HG02759 (cell line): ENCODE measurements around the gene MAD1L1.
"Not testable (repeated sequence)": the region's sequence is repeated elsewhere in the genome, so short reads cannot be mapped to it uniquely, and the experiment has no call there.

ENCODE experiments used
- ATAC-seq: cut with Tn5 transposase; IDR thresholded peaks from one replicate; pipeline ENCODE4 v1.9.1; 2021; ENCODE audit warnings: mild to moderate bottlenecking, moderate library complexity; ENCODE audit not compliant: unreplicated experiment

Gene MAD1L1

DNA sequence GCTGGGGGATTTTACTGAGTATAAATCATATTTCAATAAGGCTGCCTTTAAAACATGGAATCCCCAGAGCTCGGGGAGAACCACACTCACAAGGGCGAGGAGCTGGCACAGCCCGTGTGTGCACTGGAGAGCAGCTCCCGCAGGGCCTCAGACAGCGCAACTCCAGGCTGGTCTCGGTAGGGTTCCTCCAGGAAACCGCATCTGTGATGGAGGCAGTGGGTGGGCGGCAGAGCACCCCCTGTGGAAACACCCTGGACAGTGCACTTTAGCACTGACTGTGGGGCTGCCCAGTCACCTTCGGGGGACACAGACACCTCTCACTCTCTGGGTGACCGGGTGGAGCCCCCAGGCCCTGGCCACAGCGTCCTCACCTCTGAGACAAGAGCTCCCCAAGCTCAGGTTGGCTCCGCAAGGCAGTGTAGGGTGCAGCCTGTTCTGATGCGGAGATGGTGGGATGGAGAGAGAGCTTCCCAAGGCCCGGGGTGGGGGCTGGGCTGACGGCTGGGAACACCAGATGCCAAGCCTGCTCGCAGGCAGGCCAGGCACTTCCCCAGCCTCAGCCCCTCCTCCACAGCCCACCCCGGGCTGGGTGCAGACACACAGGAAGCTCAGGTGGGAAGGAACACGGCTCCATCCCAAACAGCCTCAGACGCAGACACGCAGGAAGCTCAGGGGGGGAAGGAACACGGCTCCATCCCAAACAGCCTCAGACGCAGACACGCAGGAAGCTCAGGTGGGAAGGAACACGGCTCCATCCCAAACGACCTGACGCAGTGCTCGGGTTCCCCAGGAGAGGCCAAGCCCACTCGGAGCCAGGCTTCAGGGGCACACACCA, 224.4 kb downstream of the MAD1L1 start:
- ATAC-seq, result no peak

GRCh38 chr7:2007551-2007950, 225.2 kb downstream of the MAD1L1 start:
- ATAC-seq, result no peak

DNA sequence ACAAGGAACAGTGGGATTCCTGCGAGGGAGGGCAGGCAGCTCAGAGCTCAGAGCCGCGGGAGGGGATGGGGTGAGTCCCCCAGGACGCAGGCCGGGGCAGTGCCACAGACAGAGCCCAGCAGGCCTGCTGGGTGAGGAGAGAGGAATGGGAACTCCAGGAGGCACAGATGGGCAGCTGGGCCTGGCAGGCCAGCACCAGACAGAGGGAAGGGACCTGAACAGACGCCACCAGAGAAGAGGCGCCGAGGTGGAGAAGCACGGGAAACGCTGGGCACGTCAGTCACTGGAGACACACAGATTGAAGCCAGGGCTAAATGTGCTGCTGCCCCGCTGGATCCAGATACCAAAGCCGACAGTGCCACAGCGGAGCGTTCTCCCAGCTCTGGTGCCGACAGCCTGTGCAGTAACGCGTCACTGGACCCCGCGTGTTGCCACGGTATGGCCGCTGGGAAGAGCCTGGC, 225.8 kb downstream of the MAD1L1 start:
- no peak for ATAC-seq

DNA sequence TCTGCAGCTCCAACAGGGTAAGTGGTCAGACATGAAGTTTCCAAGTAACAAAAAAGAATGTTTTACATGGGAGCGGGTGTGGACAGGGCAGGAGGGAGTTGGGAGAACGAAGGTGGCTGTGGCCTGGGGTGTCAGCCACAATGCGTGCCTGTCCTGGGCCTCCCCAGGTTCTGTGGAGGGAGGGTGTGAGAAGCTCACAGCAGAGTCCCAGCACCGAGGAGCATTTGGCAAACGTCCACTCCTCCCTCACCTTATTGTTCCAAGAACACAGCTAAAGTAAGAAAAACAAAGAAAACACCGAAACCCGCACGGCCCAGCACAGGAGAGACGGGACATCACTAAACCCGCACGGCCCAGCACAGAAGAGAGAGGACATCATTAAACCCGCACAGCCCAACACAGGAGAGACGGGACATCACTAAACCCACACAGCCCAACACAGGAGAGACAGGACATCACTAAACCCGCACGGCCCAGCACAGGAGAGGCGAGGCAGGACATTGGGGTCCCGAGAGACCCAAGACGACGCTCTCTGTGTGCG, 226.4 kb downstream of the MAD1L1 start:
- ATAC-seq, result no peak

GRCh38 chr7:2005786-2006185, 227.0 kb downstream of the MAD1L1 start:
- no peak for ATAC-seq

DNA sequence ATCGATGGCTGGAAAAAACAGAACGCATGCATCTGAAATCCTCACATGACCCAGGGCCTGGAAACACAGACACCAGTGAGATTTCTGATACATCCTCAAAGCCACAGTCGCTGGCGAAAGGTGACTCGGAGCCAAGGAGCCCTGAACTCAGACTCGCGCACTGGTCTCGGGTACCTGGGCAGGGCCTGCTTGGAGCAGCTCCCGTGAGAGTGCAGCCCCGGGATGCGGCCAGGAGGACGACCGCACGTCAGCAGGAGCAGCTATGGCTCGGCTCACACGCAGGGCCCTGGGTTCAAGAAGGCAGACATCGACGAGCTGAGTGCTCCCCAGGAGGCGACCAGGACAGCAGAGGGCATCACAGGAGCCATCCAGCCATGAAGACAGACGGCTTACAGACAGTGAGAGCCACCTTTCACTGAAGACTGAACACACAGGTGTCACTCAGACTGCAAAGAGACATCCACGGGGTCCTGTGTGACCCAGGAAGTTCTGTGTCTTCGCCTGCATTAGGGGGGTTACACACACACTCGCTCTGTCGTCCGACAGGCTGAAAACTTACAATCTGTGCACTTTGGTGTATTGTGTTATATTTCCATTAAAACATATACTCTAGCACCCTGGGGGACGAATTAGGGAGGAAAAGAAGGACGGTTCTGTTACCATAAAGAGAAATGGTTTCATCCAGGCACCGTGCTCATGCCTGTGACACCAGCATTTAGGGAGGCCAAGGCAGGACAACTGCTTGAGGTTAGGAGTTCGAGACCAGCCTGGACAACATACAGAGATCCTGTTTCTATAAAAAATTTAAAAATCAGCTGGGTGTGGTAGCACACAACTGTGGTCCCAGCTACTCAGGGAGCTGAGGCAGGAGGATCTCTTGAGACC, 227.7 kb downstream of the MAD1L1 start:
- ATAC-seq, result no peak

DNA sequence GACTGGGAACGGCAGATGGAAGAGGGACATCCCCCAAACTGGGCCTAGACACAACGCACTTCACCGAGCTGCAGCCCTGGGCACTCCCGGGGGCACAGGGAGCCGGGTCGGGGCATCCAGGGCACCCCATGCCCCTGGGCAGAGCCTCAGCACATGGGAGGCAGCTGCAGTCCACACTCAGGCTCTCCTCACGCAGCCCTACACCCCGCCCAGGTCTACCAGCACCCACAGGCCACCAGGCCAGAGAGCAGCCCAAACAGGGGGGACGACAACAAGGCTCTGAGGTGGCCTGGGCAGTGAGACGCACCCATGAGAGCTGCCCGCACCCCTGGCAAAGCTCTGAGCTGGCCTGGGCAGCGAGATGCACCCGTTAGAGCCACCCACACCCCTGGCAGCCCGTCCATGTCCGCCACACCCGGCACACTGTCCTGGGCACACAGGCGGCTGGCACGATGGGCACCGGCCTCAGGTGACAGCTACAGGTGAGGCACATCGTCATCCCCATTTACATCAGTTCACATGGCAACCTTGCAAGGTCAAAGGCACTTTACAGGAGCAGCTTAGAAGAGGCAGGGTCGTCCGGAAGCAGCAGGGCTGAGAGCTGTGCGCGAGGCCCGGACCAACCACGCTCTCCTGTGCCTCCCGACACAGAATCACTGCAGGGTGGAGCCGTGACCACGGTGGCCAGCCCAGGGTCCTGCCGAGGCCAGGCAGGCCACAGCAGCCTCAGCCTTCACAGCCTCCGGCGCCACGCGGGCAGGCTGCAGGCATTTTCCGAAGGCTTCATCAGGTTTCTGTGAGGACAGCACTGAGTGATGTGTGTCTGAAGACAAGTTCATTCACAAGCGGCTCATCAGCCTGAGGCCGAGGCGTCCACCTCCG, 228.6 kb downstream of the MAD1L1 start:
- ATAC-seq, result no peak

- no peak for ATAC-seq
These were observed 229.3 kb downstream of the MAD1L1 start for GRCh38 chr7:2003451-2003930.

DNA sequence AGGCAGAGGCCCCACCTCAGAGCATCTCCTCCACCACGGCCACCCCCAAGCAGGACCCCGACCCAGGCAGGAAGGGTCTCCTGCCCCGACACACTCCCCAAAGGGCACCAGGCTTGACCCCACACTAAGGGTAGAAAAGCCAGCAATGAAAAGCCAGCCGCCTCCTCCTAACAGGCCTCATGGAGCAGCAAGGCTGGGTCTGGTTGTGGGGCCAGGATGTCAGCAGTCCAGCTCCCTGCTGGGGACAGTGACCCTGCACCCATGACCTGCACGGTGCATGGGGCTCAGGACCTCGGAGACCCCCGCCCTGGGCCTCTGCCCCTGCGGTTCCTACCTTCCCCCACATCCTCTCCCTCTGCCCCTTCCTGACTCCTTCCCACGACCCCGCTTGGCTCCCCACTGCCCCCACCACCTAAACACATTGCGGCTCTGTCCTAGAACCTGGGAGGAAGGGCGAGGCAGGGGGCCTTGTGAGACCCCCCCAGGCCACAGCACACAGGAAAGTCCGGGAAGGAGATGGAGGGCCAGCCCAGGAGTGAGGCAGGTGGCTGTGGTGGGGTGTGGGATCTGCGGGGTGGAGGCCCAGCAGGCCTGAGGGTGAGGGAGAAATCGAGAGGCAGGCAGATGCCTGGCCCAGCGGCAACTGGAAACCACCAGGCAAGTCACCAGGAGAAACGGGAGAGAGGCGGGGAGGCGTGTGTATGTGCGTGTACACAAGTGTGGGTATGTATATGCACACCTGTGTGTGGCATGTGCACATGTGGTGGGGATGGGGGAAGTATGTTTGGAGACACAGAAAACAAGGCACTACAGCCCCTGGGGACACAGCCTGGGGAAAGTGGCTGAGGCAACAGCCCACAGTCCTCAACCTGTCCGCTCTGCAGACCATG, 229.9 kb downstream of the MAD1L1 start:
- ATAC-seq, result no peak

DNA sequence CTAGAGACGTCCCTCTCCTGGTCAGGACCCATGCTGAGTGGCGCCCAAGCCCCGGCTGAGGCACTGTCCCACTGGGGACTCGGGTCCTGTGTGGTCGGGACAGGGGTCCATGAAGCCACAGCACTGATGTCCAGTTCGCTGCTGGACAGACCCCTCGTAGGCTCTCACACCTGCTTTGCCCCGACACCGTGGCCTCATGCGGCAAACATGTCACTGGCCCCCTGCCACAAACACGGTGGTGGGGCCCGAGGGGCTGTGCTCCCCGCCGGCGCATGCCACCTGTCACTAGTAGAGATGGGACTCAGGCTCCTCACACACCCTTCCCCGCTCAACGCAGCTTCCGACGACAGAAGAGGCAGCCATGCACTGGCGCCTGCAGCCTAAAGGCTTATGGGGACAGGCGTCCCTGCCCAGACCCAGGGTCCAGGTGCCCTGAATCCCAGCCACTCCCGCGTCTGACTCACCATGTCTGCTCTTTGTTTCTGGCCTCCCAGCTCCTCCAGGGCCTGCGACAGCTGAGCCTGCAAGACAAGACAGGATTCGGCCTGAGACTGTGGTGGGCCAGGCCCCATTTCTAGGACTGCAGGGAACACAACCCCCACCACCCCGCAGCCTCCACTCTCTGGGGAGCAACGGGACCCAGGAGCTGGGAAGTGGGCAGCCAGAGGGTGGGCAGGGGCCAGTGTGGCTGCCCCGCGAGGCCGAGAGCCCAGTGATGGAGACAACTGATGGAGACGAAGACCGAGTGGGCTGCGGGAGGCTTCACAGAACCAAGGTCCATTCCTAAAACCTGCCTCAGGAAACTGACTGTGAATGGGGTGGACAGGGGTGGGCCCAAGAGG, 230.9 kb downstream of the MAD1L1 start:
- ATAC-seq, result no peak

DNA sequence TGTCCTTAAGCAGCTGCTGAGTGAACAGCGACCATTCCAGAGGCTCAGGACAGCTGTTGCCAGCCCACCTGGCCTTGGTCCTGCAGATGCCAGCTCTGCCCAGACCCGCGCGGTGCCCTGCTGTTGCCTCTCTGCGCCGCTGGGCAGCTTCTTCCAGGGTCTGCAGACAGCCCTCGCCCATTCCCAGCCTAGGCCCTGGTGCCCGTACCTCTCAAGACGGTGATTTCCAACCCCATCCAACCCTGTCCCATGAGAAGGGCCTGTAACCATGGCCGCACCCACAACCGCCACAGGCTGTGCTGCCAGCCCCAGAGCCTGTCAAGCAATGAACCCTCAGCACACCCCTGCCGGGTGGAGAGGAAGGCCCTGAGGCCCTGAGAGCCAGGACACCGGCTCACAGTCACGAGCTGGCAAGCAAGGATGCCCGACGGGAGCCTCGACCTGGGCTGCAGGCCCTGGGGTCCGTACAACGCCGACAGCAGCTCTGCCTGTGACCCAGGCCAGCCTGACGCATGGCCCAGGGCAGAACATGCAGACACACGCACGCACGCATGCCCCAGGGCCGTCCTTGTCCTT, 231.9 kb downstream of the MAD1L1 start:
- no peak for ATAC-seq

DNA sequence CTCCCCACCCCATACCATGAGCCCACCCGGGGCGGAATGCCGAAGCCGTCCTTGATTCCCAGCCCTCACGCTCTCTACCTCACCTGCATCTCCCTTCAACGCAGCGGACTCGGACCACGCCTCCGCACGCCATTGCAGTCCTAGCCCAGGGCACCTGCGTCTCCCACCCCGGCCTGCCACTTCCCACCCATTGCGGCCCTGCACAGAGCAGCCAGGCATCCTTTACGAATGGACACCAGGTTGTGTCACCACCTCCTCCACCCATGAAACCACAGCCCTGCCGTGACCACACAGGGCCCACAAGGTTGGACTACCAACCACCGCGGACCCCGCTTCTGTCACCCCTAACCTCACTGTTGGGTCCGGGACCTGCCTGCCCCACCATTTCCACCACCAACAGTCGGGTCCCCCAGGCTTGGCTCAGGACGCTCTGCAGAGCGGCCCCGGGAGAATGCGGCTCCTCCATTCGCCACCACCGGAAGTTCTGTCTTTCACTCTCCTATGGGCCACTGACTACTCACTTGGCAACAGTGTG, 232.5 kb downstream of the MAD1L1 start:
- ATAC-seq, result no peak

DNA sequence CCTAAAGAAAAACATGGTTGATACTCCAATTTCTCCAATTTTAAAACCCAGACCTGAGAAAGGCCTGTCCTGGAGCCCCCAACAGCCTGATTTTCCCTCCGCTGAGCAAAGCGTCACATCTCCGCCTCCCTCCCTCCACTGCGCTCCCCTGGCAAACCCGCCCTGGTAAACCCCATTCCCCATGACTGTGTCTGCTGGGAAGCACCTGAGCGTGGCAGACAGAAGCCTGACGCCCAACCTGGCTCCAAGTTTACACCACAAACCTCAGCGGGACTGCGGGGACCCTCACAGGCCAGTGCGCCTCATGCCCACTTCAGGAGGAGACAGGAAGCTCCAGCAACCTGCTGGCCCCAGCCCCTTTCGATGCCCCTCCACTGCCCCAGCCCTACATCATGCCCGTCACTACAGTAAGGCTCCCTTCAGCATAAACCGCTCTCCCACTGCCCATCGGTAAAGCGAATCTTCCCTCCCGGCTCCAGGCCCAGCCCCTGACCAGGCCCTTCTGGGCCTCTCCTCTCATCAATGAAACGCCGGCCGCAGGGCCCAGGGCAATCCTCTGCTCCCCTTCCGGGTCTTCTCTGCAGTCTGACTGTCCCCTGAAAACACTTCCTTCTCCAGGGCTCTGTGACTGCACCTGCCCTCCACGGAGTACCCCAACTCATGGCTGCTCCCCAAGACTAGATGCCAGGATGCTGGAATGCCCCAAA, 233.3 kb downstream of the MAD1L1 start:
- ATAC-seq, result no peak

GRCh38 chr7:1998146-1998545, 234.6 kb downstream of the MAD1L1 start:
- no peak for ATAC-seq

- ATAC-seq, result no peak
These were observed 235.1 kb downstream of the MAD1L1 start for GRCh38 chr7:1997537-1998076.

DNA sequence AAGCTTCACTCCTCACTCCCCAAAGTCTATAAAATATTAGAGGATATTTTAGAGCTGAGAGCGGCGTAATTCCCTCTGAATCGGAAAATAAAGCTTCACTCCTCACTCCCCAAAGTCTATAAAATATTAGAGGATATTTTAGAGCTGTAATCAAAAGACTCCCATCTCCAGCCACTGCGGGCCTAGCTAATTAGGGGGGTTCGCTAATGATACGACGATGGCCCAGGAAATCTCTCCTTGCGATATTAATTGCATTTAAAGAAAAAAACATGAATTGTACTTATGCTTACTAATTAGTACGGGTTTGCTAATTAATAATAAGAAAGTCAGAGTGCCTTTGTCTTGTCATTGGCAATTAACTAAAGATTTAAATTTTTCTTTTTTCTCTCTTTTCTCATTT, 235.9 kb downstream of the MAD1L1 start:
- ATAC-seq, result no peak

GRCh38 chr7:1995911-1996420, 236.8 kb downstream of the MAD1L1 start:
- not testable (repeated sequence) for ATAC-seq
